Tibial nerve (tissue), 3 donors: ENCODE measurements around the gene ASXL1.

ENCODE experiments used
- POLR2A ChIP-seq, 2 donors: fragments of 450-650 bp; IDR thresholded peaks; one replicate each; pipeline ENCODE4 v1.6.1; 2017; ENCODE audit warnings: antibody characterized with exemption in 2 of 2, mild to moderate bottlenecking in 2 of 2, moderate library complexity in 2 of 2
- TF ChIP-seq, protein P1 (sequence below), 5 experiments: fragments of 200-600 bp in 3 of 5; fragments of 450-650 bp in 2 of 5; sonication (generic) in 3 of 5; IDR thresholded peaks; one replicate each; pipeline ENCODE4 v1.5.1; 2016 to 2019; ENCODE audit warnings: antibody characterized with exemption in 5 of 5, mild to moderate bottlenecking in 3 of 5, moderate library complexity in 2 of 5

DNA sequence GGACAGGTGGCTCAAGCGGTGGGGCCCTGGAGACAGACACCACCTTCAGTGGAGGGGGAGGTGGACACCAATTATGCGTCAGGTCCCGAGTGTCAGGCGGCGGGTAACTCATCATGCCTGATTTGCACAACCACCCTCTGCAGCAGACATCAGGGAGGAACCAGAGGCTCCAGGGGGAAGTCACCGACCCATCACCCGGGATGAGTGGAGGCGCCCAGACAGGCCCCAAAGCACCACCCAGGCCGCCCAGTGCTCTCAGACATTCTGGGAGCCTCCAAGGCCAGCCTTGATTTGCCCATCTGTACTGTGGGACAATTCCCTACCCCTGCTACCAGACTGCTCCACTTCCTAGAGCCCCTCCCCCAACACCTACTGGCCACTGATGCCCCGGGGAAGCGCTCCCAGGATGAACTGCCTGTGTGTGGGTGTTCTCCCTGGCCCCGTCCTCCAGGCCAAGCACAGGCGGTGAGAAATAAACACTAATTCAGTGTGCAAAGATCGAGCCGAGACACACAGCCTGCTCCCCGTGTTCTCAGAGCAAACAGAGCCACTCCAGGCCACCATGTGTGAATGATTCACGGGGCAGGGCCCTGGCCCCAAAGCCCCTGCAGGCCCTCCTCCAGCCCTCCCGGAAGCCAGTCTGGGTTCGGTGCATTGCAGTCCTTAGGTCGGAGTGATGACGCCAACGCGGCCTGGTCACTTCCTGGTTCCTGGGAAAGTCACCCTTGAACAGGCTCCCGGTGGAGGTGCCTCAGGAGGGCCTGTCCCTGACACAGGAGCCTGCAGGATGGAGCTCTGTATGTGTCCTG lies 107.2 kb downstream of the ASXL1 start:
- TF ChIP-seq, protein P1, sequence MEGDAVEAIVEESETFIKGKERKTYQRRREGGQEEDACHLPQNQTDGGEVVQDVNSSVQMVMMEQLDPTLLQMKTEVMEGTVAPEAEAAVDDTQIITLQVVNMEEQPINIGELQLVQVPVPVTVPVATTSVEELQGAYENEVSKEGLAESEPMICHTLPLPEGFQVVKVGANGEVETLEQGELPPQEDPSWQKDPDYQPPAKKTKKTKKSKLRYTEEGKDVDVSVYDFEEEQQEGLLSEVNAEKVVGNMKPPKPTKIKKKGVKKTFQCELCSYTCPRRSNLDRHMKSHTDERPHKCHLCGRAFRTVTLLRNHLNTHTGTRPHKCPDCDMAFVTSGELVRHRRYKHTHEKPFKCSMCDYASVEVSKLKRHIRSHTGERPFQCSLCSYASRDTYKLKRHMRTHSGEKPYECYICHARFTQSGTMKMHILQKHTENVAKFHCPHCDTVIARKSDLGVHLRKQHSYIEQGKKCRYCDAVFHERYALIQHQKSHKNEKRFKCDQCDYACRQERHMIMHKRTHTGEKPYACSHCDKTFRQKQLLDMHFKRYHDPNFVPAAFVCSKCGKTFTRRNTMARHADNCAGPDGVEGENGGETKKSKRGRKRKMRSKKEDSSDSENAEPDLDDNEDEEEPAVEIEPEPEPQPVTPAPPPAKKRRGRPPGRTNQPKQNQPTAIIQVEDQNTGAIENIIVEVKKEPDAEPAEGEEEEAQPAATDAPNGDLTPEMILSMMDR (IDR thresholded peaks at IDR 0.05) = no peak
- TF ChIP-seq POLR2A (IDR thresholded peaks at IDR 0.05) = no peak
